K562 (cell line): ENCODE measurements around the gene HRCT1. TPM values are rescaled to one million over a fixed set of nuclear protein-coding genes. Genes with fewer than 3 reads are reported as not detected.

Experiments
- ATAC-seq: fragments of 200-7000 bp; cut with Tn5 transposase; 3 replicates; pipeline ENCODE4 v1.9.1; 2020; ENCODE audit warnings: moderate library complexity
- BruUV-seq: library from RNA; stranded (reverse); fragments of 400-500 nt; replicated peaks from 2 replicates; lab custom pipeline; 2021; lab: Mats Ljungman, UMichigan
- CTCF ChIA-PET: fragments of 300-600 bp; formaldehyde crosslinking; extraction: SDS; loops from one replicate; lab custom pipeline; 2021; ENCODE audit warnings: low intra/inter-chr PET ratio; lab: Yijun Ruan, JAX
- POLR2A ChIA-PET: fragments of 300-600, 350-650 bp; sonication (Branson Sonifier 250); formaldehyde crosslinking; extraction: SDS; loops from one replicate; lab custom pipeline; 2021; ENCODE audit warnings: antibody characterized with exemption, inconsistent platforms; lab: Yijun Ruan, JAX
- DNase-seq, 4 experiments: peaks; one replicate each; pipeline versions ENCODE4 v3.0.0 to v3.0.0-alpha.2; 2011 to 2018; ENCODE audit warnings: low spot score in 3 of 4, mixed read lengths in 3 of 4; ENCODE audit errors: extremely low read depth in 1 of 4
- FAIRE-seq: peaks from 2 replicates; lab custom pipeline; 2011; peaks lifted over from hg19 to GRCh38; lab: Jason Lieb, UNC
- H2AFZ ChIP-seq: 2 replicates; pipeline ENCODE4 v1.6.0; 2011; ENCODE audit warnings: low read depth, low read length, control low read depth, inconsistent platforms
- H3K27ac ChIP-seq: fragments of 200-600 bp; 3 replicates; pipeline ENCODE4 v1.8.0; 2011; ENCODE audit warnings: low read depth, mild to moderate bottlenecking, control low read depth, inconsistent platforms, low read length, moderate library complexity, mixed read lengths; ENCODE audit errors: extremely low read depth
- H3K27me3 ChIP-seq, 2 experiments: fragments of 300-600 bp in 1 of 2; 2 replicates in 1 of 2; 3 replicates in 1 of 2; pipeline versions ENCODE4 v1.6.0 to v1.8.0; 2011; ENCODE audit warnings: inconsistent platforms in 2 of 2, low read length in 2 of 2, mild to moderate bottlenecking in 1 of 2, mixed read lengths in 1 of 2, moderate library complexity in 1 of 2; ENCODE audit not compliant: control insufficient read depth in 2 of 2, insufficient read depth in 2 of 2
- H3K36me3 ChIP-seq: fragments of 300-600 bp; 3 replicates; pipeline ENCODE4 v1.8.0; 2011; ENCODE audit warnings: mild to moderate bottlenecking, low read length, inconsistent platforms; ENCODE audit not compliant: control insufficient read depth, insufficient read depth
- H3K4me1 ChIP-seq, 2 experiments: fragments of 200-600 bp in 1 of 2; replicated peaks in 1 of 2; 2 replicates in 1 of 2; 3 replicates in 1 of 2; pipeline versions ENCODE4 v1.5.1 to v1.8.0; 2011; ENCODE audit warnings: inconsistent platforms in 2 of 2, low read length in 2 of 2, mild to moderate bottlenecking in 1 of 2, mixed read lengths in 1 of 2, moderate library complexity in 1 of 2; ENCODE audit not compliant: control insufficient read depth in 2 of 2, insufficient read depth in 2 of 2
- H3K4me2 ChIP-seq: 2 replicates; pipeline ENCODE4 v1.6.1; 2011; ENCODE audit warnings: low read length, control low read depth, inconsistent platforms, mixed read lengths; ENCODE audit not compliant: insufficient read depth
- H3K4me3 ChIP-seq: fragments of 200-600 bp; sonication (generic), shearing (Covaris generic); 2 replicates; pipeline ENCODE4 v1.5.1; 2016; ENCODE audit warnings: control low read depth, inconsistent platforms
- H3K79me2 ChIP-seq: fragments of 200-600 bp; 3 replicates; pipeline ENCODE4 v1.8.0; 2011; ENCODE audit warnings: low read length, inconsistent platforms; ENCODE audit not compliant: control insufficient read depth, insufficient read depth
- H3K9ac ChIP-seq, 2 experiments: 2 replicates each; pipeline versions ENCODE4 v1.6.0 to v1.6.1; 2011; ENCODE audit warnings: low read depth in 2 of 2, low read length in 2 of 2, control low read depth in 1 of 2, inconsistent platforms in 1 of 2, mild to moderate bottlenecking in 1 of 2, mixed read lengths in 1 of 2; ENCODE audit not compliant: insufficient read depth in 1 of 2
- H3K9me1 ChIP-seq: one replicate; pipeline ENCODE4 v1.6.0; 2011; ENCODE audit warnings: inconsistent platforms, mild to moderate bottlenecking, low read length, moderate library complexity; ENCODE audit not compliant: control insufficient read depth, insufficient read depth
- H3K9me3 ChIP-seq: replicated peaks from 2 replicates; pipeline ENCODE4 v1.5.1; 2011; ENCODE audit warnings: low read depth, low read length, inconsistent platforms; ENCODE audit not compliant: control insufficient read depth, insufficient read depth
- H4K20me1 ChIP-seq: replicated peaks from 2 replicates; pipeline ENCODE4 v1.6.1; 2011; ENCODE audit warnings: low read length, inconsistent platforms, mixed read lengths; ENCODE audit not compliant: control insufficient read depth, insufficient read depth
- ATF3 ChIP-seq, 2 experiments: fragments of 450-650 bp in 1 of 2; sonication (generic) in 1 of 2; formaldehyde crosslinking in 1 of 2; IDR thresholded peaks in 1 of 2; conservative IDR thresholded peaks in 1 of 2; 2 replicates each; pipeline versions ENCODE4 v1.6.1 to v1.8.1; 2016 to 2023; ENCODE audit warnings: mild to moderate bottlenecking in 2 of 2, moderate library complexity in 2 of 2, inconsistent platforms in 1 of 2, missing genetic modification reagents in 1 of 2
- CTCF ChIP-seq, 3 experiments: IDR thresholded peaks in 2 of 3; conservative IDR thresholded peaks in 1 of 3; 2 replicates each; pipeline ENCODE4 v1.5.1; 2011 to 2012; ENCODE audit warnings: low read length in 3 of 3, mild to moderate bottlenecking in 3 of 3, control low read depth in 2 of 3, improper control_type of control experiment in 1 of 3, inconsistent platforms in 1 of 3, low read depth in 1 of 3, mixed read lengths in 1 of 3, moderate library complexity in 1 of 3; ENCODE audit not compliant: insufficient read depth in 2 of 3
- GABPA ChIP-seq: fragments of 200-800 bp; sonication (Bioruptor generic); conservative IDR thresholded peaks from 2 replicates; pipeline ENCODE4 v1.6.1; 2016; ENCODE audit warnings: low read depth, missing genetic modification characterization, missing compliant biosample characterization
- GATA2 ChIP-seq: sonication (generic); formaldehyde crosslinking; IDR thresholded peaks from 2 replicates; pipeline ENCODE4 v1.4.0; 2020; ENCODE audit warnings: mild to moderate bottlenecking, missing genetic modification reagents
- NFIC ChIP-seq: fragments of 450-650 bp; IDR thresholded peaks from 2 replicates; pipeline ENCODE4 v1.6.1; 2017; ENCODE audit warnings: mild to moderate bottlenecking, inconsistent platforms
- RAD21 ChIP-seq, 2 experiments: fragments of 250-450 bp in 1 of 2; fragments of 450-650 bp in 1 of 2; sonication (Bioruptor Pico) in 1 of 2; formaldehyde crosslinking in 1 of 2; IDR thresholded peaks in 1 of 2; conservative IDR thresholded peaks in 1 of 2; 2 replicates each; pipeline versions ENCODE4 v1.4.0 to v1.8.0; 2020 to 2022; ENCODE audit warnings: mild to moderate bottlenecking in 2 of 2, moderate library complexity in 1 of 2
- SMC3 ChIP-seq: conservative IDR thresholded peaks from 2 replicates; pipeline ENCODE4 v1.6.1; 2011; ENCODE audit warnings: low read depth, low read length, improper control_type of control experiment; ENCODE audit not compliant: insufficient read depth
- SRF ChIP-seq, 2 experiments: fragments of 250-450, 450-650 bp in 1 of 2; sonication (Bioruptor Pico) in 1 of 2; sonication (generic) in 1 of 2; formaldehyde crosslinking; IDR thresholded peaks; 2 replicates each; pipeline versions ENCODE4 v1.5.0 to v1.5.1; 2020 to 2022; ENCODE audit warnings: mild to moderate bottlenecking in 1 of 2, missing genetic modification reagents in 1 of 2
- ZNF518B ChIP-seq: fragments of 250-450 bp; sonication (Bioruptor Pico); IDR thresholded peaks from 2 replicates; pipeline ENCODE4 v1.5.0; 2021; ENCODE audit warnings: mild to moderate bottlenecking, moderate library complexity
- WGBS: fragments of 100-300 bp; shearing (Covaris generic); methylation state at CpG from one replicate; pipeline ENCODE4 v1.1.6; 2016; ENCODE audit warnings: low coverage, mixed read lengths; ENCODE audit not compliant: insufficient coverage; ENCODE audit errors: missing lambda C conversion rate; 5-methylcytosine and 5-hydroxymethylcytosine counted together
- in situ Hi-C: fragments of 300-500 bp; cut with MboI; formaldehyde crosslinking; loops from 4 replicates; pipeline ENCODE4 v1.15.0; 2018; ENCODE audit warnings: inconsistent platforms, mixed read lengths
- intact Hi-C: fragments of 100-400 bp; cut with micrococcal nuclease; formaldehyde crosslinking; loops from 2 replicates; pipeline ENCODE4 v1.14.2; 2022
- polyA plus RNA-seq, 8 experiments: library from polyadenylated mRNA; depleted of rRNA in 4 of 8; stranded (reverse) in 5 of 8; unstranded in 3 of 8; fragments of >200 nt; fragmentation: Nextera tagmentation in 2 of 8; fragmentation: Illumina TruSeq in 1 of 8; extraction: Ambion mirVana in 2 of 8; extraction: Trizol in 1 of 8; gene quantifications; 2 replicates each; pipeline versions ENCODE4 v1.2.1 to v1.2.3, GENCODE V29; 2011 to 2014; ENCODE audit warnings: inconsistent platforms in 1 of 8, missing spikeins in 1 of 8
- total RNA-seq, 7 experiments: library from RNA; depleted of rRNA in 6 of 7; stranded (reverse); fragments of >200 nt in 6 of 7; fragmentation: Illumina TruSeq in 2 of 7; extraction: Trizol in 2 of 7; gene quantifications; 2 replicates each; pipeline versions ENCODE4 v1.2.1 to v1.2.3, GENCODE V29; 2011 to 2021; ENCODE audit warnings: low replicate concordance in 1 of 7

Gene HRCT1
- total and polyA plus RNA-seq, 9 of the 15 experiments (the other 6 are each of a cell fraction or from before 2014, with no cell fraction given), result 0.40 TPM; not detected in 8

GRCh38 chr9:35910613-35911359, 4.8 kb downstream of the HRCT1 start:
- no peaks in the 10 kb centered on the region for H3K9me3 ChIP-seq
- H3K36me3 ChIP-seq, result no peaks in the 10 kb centered on the region
- ATAC-seq, result peak; percentile 15; the same call in 1 of the 3 replicates
- H3K9ac ChIP-seq, result no peak overlapping the region
- intact Hi-C loops, result no loop called here
- peak in 3 of 4 experiments; percentile 31 to 44 (median 32) for DNase-seq
- H3K4me1 ChIP-seq, result peaks cover 24 to 55% of the 10 kb centered on the region in 2 experiments; a peak in 4 of 5 replicates
- H3K4me3 ChIP-seq, result no peak overlapping the region
- BruUV-seq, result no TSS peak
- peak overlapping the region; percentile 46 for H2AFZ ChIP-seq
- ChIA-PET CTCF (interaction anchor here (0.5 to 1.4 kb wide), 3 partner anchors 35 to 839 kb away, joined by 3 to 5 read pairs (median 3); no protein-coding TSS in a partner anchor), POLR2A (interaction anchor here (0.6 to 1.3 kb wide), 4 partner anchors 8 to 151 kb away, joined by 3 to 4 read pairs (median 4); no protein-coding TSS in a partner anchor)
- no peaks in the 10 kb centered on the region for H3K9me1 ChIP-seq
- TF ChIP-seq CTCF (IDR thresholded peaks at IDR 0.05 in 2 of 3, conservative IDR thresholded peaks at IDR 0.05 in 1 of 3; ENCODE audit: insufficient read depth in 2 of 3, low read depth in 1 of 3, low read length in 3 of 3) (peak; percentile 39 to 55 (median 49); a peak in 5 of 6 replicates), SRF (CRISPR knock-in tag; IDR thresholded peaks at IDR 0.05) (peak in 1 of 2 experiments; percentile 58; a peak in 1 of 4 replicates), SMC3 (peak; percentile 33; the same call in 1 of the 2 replicates), NFIC (no peak), GABPA (tag) (0 out of 2 replicates have a peak, but pooled peaks have one; percentile 12), GATA2 (no peak), ZNF518B (CRISPR knock-in tag) (no peak), ATF3 (IDR thresholded peaks at IDR 0.05) (no peak), ATF3 (CRISPR knock-in tag; conservative IDR thresholded peaks at IDR 0.05) (no peak), RAD21 (CRISPR knock-in tag; conservative IDR thresholded peaks at IDR 0.05 in 1 of 2, IDR thresholded peaks at IDR 0.05 in 1 of 2) (peak; percentile 14 to 42; a peak in 2 of 4 replicates)
- no peak overlapping the region for H3K27ac ChIP-seq
- no peak for FAIRE-seq
- H3K4me2 ChIP-seq, result no peak overlapping the region
- H3K27me3 ChIP-seq, result no peaks in the 10 kb centered on the region
- H4K20me1 ChIP-seq, result no peaks in the 10 kb centered on the region
- no peaks in the 10 kb centered on the region for H3K79me2 ChIP-seq
- 59% methylated on average over 7 of the region's 14 CpGs for WGBS
- in situ Hi-C loops, result no loop called here
